SKM-1 (cell line): Measurements from ENCODE around the gene EPS8L1.
"Not testable (repeated sequence)": the region's sequence is repeated elsewhere in the genome, so short reads cannot be mapped to it uniquely, and the experiment has no call there.

Experiments
- DNase-seq: peaks from one replicate; lab custom pipeline; 2025; ENCODE audit not compliant: unreplicated experiment; lab: John Stamatoyannopoulos, UW

Gene EPS8L1

DNA sequence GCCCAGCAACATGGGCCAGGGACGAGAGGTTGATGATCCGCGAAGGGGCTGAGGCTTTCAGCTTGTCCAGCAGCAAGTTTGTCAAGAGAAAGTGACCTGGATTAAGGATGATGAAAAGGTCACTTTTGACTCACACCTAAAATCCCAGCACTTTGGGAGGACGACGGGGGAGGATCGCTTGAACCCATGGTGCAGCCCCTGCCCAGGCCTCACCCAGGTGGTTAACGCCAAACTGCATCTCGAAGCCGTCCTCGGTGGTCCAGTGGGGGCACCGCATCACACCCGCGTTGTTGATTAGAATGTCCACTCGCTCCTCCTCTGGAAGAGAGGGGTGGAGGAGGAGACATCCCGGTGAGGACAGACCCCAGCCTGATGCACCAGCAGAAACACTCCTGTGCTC, 27.2 kb upstream of the EPS8L1 start:
- DNase-seq: no peak

DNA sequence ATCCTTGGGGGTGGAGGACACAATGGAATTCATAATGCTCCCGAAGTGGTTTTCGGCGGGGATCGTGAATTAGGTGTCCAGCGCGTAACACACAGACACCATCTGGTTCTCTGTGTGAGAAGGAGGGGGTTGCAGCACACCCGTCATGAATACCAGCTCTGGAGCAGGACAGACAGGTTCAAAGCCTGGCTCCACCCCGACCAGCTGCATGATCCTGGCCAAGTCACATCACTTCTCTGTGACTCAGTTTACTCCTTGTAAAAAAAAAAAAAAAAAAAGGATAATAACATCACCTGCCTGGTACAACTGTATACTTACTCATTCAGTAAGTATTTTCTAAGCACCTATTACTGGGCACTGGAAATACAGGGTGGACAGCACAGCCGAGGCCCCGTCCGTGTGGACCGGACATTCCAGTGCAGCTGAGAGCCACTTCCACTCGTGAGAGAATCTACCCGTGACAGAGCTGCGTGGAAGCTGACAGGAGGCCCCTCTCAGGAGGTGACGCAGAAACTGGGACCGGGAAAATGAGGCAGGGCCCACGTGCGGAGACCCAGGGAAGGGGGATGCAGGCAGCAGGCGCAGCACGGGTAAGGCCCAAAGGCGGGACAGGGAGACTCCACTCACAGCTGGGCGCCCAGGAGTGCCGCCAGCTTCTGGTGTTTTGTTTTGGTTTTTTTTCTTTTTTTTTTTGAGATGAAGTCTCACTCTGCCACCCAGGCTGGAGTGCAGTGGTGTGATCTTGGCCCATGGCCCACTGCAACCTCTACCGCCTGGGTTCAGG, 24.7 kb upstream of the EPS8L1 start:
- DNase-seq: no peak

DNA sequence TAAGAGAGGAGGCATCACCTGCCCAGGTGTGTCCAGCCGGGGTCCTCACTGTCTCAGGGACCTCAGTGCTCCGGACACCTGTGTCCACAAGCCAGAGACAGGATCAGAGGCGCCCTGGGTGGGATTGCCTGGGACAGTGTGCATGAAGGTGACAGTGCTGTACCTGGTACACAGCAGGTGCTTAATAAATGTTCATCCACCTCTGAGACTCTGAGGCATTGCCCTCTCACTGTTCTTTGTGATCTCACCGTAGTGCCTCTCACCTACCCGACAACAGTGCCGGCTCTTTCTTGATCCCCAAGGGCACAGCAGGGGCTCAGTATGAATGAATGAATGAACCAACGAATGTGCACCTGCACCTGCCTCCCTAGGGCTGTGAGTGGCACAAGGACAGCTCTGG, 21.9 kb upstream of the EPS8L1 start:
- no peak for DNase-seq

DNA sequence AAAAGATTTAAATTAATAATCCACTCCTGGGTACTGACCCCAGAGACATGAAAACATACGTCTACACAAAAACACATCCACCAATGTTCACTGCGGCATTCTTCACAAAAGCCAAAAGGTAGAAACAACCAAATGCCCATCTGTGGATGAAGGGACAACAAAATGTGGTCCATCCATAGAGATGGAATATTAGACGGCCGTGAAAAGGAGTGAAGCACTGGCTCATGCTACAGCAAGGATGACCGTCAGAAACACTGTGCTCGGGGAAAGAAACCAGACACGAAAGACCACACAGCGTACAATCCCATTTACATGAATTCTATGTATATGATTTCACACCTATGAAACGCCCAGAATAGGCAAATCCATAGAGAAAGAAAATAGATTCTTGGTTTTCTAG, 18.8 kb upstream of the EPS8L1 start:
- DNase-seq: no peak

DNA sequence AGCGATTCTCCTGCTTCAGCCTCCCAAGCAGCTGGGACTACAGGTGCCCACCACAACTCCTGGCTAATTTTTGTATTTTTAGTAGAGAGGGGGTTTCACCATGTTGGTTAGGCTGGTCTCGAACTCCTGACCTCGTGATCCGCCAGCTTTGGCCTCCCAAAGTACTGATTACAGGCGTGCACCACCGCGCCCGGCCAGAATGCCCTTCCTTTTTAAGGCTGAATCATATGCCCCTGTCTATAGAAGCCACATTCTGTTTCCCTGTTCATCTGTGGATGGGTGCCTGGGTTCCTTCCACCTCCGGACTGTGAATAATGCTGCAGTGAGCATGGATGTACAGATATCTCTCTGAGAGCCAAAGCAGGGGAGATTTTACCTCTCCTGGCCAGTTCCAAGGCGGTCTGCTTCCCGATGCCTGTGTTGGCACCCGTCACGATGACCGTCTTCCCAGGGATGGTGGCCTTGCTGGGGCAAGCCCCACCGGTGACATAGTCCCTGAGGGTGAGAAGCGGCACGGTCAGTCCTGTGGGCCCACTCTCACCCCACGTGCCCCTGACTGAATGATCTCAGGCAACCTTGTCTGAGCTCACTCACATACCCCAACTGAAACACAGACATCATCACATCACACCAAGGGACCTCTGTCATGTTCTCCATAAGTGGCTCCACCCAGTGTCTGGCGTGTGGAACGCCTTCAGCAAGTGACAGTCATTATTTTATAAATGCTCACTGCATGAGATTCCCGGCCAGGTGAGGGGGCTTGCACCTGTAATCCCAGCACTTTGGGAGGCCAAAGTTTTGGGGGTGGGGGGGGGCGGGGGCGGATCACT, 16.7 kb upstream of the EPS8L1 start:
- no peak for DNase-seq

DNA sequence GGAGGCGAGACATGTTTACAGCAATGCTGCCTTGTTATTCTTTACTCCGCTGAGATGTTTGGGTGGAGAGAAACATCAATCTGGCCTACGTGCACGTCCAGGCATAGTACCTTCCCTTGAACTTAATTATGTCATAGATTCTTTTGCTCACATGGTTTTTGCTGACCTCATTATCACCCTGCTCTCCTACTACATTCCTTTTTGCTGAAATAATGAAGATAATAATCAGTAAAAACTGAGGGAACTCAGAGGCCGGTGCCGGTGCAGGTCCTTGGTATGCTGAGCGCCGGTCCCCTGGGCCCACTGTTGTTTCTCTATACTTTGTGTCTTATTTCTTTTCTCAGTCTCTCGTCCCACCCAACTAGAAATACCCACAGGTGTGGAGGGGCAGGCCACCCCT, 15.4 kb upstream of the EPS8L1 start:
- not testable (repeated sequence) for DNase-seq

DNA sequence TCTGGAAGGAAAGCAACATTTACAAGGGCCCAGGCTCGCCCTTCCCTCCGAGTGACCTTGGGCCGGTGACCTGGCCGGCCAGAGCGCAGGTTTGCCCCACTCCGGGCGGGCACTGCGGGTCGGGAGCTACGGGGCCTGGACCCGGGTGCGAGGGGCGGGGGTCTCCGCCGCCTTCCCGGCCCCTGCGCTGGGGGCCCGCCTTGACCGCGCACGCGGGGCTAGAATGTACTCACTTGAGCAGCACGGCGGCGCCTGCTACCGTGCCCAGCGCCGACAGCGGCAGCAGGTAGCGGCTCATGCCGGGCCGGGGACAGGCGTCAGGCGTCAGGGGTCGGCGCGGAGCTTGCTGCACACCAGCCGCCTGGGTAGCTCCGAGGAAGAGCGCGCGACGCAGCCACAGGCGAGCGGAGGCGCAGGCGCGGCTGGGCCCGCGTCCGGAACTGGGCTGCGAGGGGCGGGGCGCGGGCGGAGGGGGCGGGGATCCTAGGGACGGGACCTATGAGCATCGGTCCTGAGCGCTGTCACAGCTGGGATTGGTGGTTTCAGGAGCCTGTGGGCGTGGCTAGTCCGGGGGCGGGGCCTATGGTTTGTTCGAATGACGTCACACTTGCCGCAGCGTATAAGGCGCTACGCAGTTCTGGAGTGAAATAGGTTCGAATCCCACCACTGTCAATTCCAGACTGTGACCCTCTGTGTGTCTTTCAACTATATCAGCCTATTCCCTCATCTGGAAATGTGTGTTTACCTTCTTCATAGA, 12.8 kb upstream of the EPS8L1 start, which contains the start of gene RDH13:
Gene RDH13, minus strand, starts transcription at position 414 of the 757 bp plus-strand sequence. Its CDS starts 116 bp downstream, at position 298.
- peak; percentile 44 for DNase-seq

DNA sequence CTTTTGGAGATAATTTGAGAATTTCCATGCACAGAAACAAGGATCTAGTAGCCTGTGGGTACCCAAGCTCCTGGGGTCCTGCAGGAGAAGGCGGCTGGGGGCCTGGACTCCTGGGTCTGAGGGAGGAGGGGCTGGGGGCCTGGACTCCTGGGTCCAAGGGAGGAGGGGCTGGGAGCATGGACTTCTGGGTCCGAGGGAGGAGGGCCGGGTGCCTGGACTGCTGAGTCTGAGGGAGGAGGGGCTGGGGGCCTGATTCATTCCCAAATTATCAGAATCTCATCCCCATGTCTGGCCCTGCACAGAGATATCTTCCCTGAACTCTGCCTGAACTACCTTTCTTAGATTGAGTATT, 12.2 kb upstream of the EPS8L1 start:
- no peak for DNase-seq

DNA sequence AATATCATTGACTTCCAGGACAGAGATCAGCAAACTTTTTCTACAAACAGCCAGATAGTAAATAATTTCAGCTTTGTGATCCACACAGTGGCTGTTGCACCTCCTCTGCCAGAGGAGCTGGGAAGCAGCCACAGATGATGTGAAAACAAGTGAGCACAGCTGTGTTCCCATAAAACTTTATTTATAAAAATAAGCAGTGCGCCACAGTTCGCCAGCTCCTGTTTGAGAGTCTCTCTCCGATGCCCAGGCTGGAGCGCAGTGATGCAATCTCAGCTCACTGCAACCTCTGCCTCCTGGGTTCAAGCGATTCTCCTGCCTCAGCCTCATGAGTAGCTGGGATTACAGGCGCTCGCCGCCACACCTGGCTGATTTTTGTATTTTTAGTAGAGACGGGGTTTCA, 10.2 kb upstream of the EPS8L1 start:
- not testable (repeated sequence) for DNase-seq

DNA sequence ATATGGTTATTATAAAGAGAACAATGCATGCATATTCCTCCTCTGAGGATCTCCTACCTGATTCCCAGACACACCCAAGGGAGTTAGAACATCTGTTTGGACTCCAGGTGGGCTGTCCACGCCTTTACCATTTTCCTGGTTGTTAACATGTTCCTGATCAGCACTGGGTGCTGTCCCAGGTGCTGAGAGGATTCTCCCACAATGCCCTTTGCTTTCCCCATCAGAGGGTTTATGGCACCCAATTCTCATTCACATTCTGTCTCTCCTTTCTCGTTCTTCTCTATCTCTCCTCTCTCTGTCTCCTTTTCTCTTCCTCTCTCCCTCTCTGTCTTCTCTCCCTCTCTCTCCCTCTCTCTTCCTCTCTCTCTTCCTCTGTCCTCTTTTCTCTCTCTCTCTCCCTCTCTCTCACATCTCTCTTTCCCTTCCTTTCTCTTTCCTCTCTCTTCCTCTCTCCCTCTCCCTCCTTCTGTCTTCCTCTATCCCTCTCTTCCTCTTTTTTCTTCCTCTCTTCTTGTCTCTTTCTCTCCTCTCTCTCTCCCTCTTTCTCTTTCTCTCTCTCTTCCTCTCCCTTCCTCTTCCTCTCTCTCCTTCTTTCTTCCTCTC, 9.5 kb upstream of the EPS8L1 start:
- DNase-seq: no peak

DNA sequence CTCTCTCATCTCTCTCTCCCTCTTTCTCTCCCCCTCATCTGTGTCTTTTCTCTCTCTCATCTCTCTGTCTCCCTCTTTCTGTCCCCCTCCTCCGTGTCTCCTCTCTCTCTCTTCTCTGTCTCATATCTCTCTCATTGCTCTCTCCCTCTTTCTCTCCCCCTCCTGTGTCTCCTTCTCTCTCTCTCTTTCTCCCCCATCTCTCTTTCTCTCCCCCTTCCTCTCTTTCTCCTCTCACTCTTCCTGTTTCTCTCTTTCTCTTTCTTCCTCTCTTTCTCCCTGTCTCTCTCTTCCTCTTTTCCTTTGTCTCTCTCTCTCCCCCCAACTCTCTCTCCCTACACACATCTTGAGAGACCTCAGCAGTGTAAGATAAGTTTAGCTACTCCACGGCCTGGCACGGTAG, 7.8 kb upstream of the EPS8L1 start:
- no peak for DNase-seq

DNA sequence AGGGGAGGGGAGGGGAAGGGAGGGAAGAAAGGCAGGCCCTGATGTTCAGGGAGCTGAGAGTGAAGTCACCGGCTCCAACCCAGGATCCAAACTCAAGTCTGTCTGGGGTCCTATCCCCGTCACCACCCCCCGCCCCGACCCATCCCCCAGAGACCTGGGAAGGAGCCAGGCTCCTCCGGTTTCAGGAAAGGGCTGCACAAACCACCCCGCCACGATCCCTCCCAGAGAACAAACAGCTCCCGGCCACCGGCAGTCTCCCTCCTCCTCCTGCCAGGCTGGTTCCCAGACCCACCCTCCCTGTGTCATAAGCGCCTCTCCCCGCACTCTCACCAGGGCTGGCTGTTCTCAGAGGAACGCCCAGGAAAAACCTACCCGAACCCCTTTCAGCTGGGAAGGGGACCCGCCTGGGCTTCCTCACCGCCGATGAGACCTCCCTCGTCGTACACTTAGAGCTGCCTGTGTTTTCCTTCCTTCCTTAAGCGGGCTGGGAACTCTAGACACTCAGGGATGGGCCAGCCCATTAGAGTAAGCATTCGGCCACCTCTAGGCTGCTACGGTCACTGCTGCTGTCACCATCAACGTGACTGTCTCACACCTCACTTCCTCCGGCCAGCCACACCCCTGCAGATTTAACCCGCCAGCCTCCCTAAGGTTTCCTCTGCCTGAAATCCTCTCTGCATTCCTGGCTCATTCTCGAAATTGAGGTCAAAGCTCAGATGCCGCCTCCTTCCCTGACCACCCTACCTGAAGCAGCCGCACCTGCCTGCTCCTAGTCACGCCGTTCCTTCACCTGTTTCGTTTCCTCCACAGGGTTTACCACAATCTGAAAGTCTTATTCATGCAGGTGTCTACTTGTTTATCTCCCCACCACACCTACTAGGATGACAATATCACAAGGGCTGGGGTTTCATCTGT, 6.5 kb upstream of the EPS8L1 start:
- DNase-seq: no peak

DNA sequence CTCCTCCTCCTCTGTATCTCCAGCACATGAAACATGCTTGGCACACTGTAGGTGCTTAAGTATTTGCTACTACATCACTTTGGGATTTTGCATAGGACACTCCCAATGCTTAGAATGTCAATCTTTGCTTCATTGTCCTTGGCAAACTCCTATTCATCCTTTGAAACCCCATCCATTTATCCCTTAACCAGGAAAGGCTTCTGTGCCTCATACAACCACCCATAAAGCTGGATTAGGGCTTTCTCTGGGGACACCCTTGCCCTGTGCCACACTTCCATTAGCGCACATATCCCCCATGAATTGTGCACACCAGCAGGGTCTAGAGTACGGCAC, 5.8 kb upstream of the EPS8L1 start:
- DNase-seq: no peak

DNA sequence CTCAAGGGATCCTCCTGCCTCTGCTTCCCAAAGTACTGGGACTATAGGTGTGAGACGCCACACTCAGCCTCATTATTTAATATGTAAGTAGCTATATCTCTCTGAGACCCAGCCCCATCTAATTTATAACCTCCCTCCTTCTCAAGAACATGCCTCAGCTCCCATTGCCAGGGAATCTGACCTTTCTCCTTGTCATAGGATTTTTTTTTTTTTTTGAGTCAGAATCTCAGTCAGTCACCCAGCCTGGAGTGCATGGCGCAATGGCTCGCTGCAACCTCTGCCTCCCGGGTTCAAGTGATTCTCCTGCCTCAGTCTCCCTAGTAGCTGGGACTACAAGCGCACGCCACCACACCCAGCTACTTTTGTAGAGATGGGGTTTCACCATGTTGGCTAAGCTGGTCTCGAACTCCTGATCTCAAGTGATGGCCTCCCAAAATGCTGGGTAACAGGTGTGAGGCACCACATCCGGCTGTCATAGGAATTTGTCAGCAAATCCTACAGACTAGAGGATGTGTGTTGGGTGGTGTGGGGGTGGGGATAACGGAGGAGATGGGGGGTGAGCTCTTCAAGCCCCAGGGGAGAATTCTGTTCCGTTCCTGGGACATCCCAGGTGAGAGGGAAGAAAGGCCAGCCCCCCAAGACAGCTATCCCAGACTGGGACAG, 5.1 kb upstream of the EPS8L1 start:
- no peak for DNase-seq

DNA sequence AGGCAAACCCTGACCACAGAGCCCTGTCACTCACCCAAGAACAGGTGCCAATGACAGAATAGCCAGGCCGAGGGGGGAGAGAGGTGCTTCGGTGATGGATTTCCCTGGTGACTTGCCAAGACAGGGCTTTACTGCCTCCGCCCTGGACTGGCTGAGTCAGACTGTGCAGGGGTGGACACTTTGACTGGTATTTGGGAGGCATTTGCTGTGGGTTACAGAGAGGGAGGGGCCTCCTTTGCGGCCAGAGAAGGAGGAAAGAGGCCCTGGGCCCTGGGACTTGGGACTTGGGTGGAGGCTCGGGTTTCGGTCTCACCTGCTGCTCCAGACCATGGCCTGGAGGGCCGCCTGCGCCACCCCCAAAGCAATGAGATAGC, 4.6 kb upstream of the EPS8L1 start:
- no peak for DNase-seq

DNA sequence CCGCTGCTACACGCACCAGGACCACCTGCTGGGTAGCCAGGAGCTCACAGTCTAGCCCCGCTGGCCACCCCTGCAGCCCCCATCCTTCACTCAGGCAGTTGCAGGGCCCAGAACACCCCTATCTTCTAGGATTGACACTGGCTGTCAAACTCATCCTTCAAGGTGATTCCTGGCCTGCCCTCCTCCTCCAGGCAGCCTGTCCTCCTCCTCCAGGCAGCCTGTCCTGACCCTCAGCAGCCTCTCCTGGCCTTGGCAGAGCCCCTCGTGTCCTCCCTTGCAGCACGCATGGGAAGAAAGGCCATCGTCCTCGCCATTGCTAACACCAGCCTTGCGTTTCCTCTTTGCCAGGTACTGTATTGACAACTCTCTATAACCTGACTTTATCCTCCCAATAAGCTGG, 3.8 kb upstream of the EPS8L1 start:
- no peak for DNase-seq

DNA sequence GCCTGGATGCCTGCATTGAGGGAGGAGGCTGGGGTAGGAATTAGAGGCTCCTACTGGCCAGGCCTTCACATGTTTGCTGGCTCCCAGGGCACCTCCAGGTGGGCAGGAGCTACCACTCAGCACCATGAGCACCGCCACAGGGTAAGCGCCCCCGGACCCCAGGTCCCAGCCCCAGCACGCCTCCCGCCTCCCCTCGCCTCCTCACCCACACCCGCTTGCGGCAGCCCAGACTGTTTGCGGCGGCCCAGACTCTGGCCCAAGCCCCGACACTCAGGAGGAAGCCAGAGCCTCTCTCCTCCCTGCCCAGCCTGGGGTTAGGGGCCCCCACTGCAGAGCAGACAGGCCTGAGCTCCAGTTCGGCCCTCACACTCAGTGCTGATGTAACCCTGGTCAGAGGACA, 652 bp downstream of the EPS8L1 start:
- no peak for DNase-seq

DNA sequence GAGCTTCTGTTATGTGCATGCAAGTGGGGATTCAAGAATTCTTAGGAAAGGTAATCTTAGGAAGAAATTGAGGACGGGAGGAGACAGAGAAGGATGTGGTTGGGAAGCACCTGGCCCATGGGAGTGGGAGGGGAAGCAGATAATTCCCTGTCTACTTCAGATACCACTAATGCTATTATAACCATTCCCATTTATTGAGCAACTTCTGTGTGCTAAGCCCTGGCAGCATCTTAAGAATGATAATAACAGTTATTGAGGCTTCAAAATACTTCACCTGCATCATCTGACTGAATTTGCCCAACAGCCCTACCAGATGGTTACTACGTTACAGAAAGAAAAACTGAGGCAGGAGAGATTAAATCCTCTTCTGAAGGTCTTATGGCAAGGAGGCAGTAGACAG, 1.4 kb downstream of the EPS8L1 start:
- no peak for DNase-seq

DNA sequence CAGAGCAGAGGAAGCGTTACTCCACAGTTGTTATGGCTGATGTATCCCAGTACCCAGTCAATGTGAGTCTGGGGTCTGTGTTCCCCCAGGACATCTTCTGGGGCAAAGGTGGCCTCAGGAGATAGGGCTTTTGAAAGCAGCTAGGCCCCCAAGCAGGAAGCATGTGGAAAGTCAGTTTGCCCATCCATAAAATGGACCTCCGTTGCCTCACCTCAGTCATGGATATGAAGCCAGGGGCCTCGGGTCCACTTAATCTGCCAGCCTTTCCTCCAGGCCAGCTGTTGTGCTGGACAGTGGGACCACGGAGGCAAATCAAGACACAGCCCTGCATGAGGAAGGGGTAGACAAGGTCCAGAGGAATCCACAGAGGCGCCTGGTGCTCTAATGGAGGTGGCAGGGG, 3.3 kb downstream of the EPS8L1 start:
- no peak for DNase-seq
